ENCODE measurements around the gene CCDC177. TPM values are rescaled to one million over a fixed set of nuclear protein-coding genes. Genes with fewer than 3 reads are reported as not detected.

Gene CCDC177
- total and polyA plus RNA-seq, 2 experiments from 2014 or later: not detected

DNA sequence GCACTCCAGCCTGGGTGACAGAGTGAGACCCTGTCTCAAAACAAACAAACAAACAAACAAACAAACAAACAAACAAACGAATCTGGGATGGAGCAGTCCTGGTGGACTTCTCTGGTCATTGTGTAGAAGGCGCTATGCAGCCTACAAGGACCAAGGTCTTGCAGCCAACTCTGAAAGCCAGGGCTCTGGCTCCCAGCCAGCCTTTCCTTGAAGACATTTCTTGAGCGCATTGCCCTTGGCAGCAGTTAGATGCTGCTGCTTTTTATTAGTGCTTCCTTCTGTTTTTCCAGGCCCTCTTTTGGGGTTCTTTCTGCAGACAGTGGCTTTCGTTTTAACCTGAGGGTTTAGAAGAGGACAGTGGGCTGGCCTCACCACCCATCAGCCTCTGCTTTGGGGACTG is 20.2 kb downstream of the CCDC177 start:
- no peak for DNase-seq
- no peaks in the 10 kb centered on the region for H3K9me2 ChIP-seq (ENCODE audit: insufficient read depth)
- no peaks in the 10 kb centered on the region for H3K36me3 ChIP-seq (ENCODE audit: low read depth)
- peaks cover 37% of the 10 kb centered on the region for H3K27me3 ChIP-seq (replicated peaks; ENCODE audit: insufficient read depth)
- H3K4me1 ChIP-seq (ENCODE audit: insufficient read depth): no peaks in the 10 kb centered on the region
- 7 to 21% methylated on average over 2 to 4 of the region's 4 CpGs for WGBS, 2 experiments (ENCODE audit: low coverage in 1 of 2, low lambda C conversion rate in 2 of 2, missing lambda C conversion rate in 2 of 2)
- H4K20me1 ChIP-seq (ENCODE audit: insufficient read depth): no peaks in the 10 kb centered on the region
- in situ Hi-C loops (cut with MboI): no loop called here
- H3K9ac ChIP-seq: no peak overlapping the region
- H3K4me2 ChIP-seq (ENCODE audit: unreplicated experiment): no peak overlapping the region
- H3K4me3 ChIP-seq: no peak overlapping the region
- H3K79me2 ChIP-seq (ENCODE audit: insufficient read depth): no peaks in the 10 kb centered on the region
- TF ChIP-seq EZH2 (IDR thresholded peaks at IDR 0.05; ENCODE audit: insufficient read depth, poor library complexity, severe bottlenecking) (no peak), EZH2phosphoT487 (IDR thresholded peaks at IDR 0.05; ENCODE audit: insufficient read depth, low read depth) (no peak)
- H2AFZ ChIP-seq: no peak overlapping the region
- H3F3A ChIP-seq (ENCODE audit: insufficient read depth): no peaks in the 10 kb centered on the region
- no peaks in the 10 kb centered on the region for H3K9me3 ChIP-seq (ENCODE audit: low read depth)
- H3K27ac ChIP-seq: no peak overlapping the region

- Histone ChIP-seq H3K79me2 (ENCODE audit: insufficient read depth) (no peaks in the 10 kb centered on the region), H3K9ac (no peak overlapping the region), H3K9me2 (ENCODE audit: insufficient read depth) (no peaks in the 10 kb centered on the region), H3K9me3 (ENCODE audit: low read depth) (no peaks in the 10 kb centered on the region), H2AFZ (no peak overlapping the region), H3K27ac (no peak overlapping the region), H3K27me3 (replicated peaks; ENCODE audit: insufficient read depth) (peaks cover 39% of the 10 kb centered on the region), H4K20me1 (ENCODE audit: insufficient read depth) (no peaks in the 10 kb centered on the region), H3F3A (ENCODE audit: insufficient read depth) (no peaks in the 10 kb centered on the region), H3K4me3 (no peak overlapping the region), H3K4me2 (ENCODE audit: unreplicated experiment) (no peak overlapping the region), H3K4me1 (ENCODE audit: insufficient read depth) (no peaks in the 10 kb centered on the region), H3K36me3 (ENCODE audit: low read depth) (no peaks in the 10 kb centered on the region)
- DNase-seq: peak; percentile 75
- in situ Hi-C loops (cut with MboI): no loop called here
- WGBS, 2 experiments (ENCODE audit: low coverage in 1 of 2, low lambda C conversion rate in 2 of 2, missing lambda C conversion rate in 2 of 2): 0% methylated on average over 1 of the region's 1 CpG
- no peak for TF ChIP-seq EZH2phosphoT487 (IDR thresholded peaks at IDR 0.05; ENCODE audit: insufficient read depth, low read depth)
These were observed 21.4 kb downstream of the CCDC177 start for GRCh38 chr14:69553252-69553651.

GRCh38 chr14:69551511-69551910 is 23.2 kb downstream of the CCDC177 start:
- in situ Hi-C loops (cut with MboI): no loop called here
- H4K20me1 ChIP-seq (ENCODE audit: insufficient read depth): no peaks in the 10 kb centered on the region

GRCh38 chr14:69548566-69548965 is 26.1 kb downstream of the CCDC177 start:
- H3K9me2 ChIP-seq (ENCODE audit: insufficient read depth): no peaks in the 10 kb centered on the region

More at GRCh38 chr14:69551511-69551910, 23.2 kb downstream of the CCDC177 start:
- H3K4me3 ChIP-seq: no peak overlapping the region
- H3K79me2 ChIP-seq (ENCODE audit: insufficient read depth): no peaks in the 10 kb centered on the region
- no peak for DNase-seq
- H3K9ac ChIP-seq: no peak overlapping the region
- no peak overlapping the region for H3K4me2 ChIP-seq (ENCODE audit: unreplicated experiment)
- 65 to 100% methylated on average over 1 to 2 of the region's 2 CpGs for WGBS, 2 experiments (ENCODE audit: low coverage in 1 of 2, low lambda C conversion rate in 2 of 2, missing lambda C conversion rate in 2 of 2)
- no peaks in the 10 kb centered on the region for H3F3A ChIP-seq (ENCODE audit: insufficient read depth)
- TF ChIP-seq EZH2 (IDR thresholded peaks at IDR 0.05; ENCODE audit: insufficient read depth, poor library complexity, severe bottlenecking): no peak
- TF ChIP-seq EZH2phosphoT487 (IDR thresholded peaks at IDR 0.05; ENCODE audit: insufficient read depth, low read depth): no peak
- H3K27ac ChIP-seq: no peak overlapping the region
- H3K27me3 ChIP-seq (replicated peaks; ENCODE audit: insufficient read depth): peaks cover 28% of the 10 kb centered on the region
- no peaks in the 10 kb centered on the region for H3K4me1 ChIP-seq (ENCODE audit: insufficient read depth)
- H3K36me3 ChIP-seq (ENCODE audit: low read depth): no peaks in the 10 kb centered on the region
- H3K9me2 ChIP-seq (ENCODE audit: insufficient read depth): no peaks in the 10 kb centered on the region
- no peak overlapping the region for H2AFZ ChIP-seq
- no peaks in the 10 kb centered on the region for H3K9me3 ChIP-seq (ENCODE audit: low read depth)

More at GRCh38 chr14:69548566-69548965, 26.1 kb downstream of the CCDC177 start:
- Histone ChIP-seq H2AFZ (no peak overlapping the region), H3K36me3 (ENCODE audit: low read depth) (no peaks in the 10 kb centered on the region), H3K27me3 (replicated peaks; ENCODE audit: insufficient read depth) (peaks cover 18% of the 10 kb centered on the region), H3K4me2 (ENCODE audit: unreplicated experiment) (no peak overlapping the region), H4K20me1 (ENCODE audit: insufficient read depth) (no peaks in the 10 kb centered on the region), H3F3A (ENCODE audit: insufficient read depth) (no peaks in the 10 kb centered on the region), H3K79me2 (ENCODE audit: insufficient read depth) (no peaks in the 10 kb centered on the region), H3K9me3 (ENCODE audit: low read depth) (no peaks in the 10 kb centered on the region), H3K4me3 (no peak overlapping the region), H3K4me1 (ENCODE audit: insufficient read depth) (no peaks in the 10 kb centered on the region), H3K9ac (no peak overlapping the region), H3K27ac (no peak overlapping the region)
- WGBS, 2 experiments (ENCODE audit: low coverage in 1 of 2, low lambda C conversion rate in 2 of 2, missing lambda C conversion rate in 2 of 2): 84 to 85% methylated on average over 8 of the region's 8 CpGs
- DNase-seq: no peak
- in situ Hi-C loops (cut with MboI): no loop called here
- TF ChIP-seq EZH2 (IDR thresholded peaks at IDR 0.05; ENCODE audit: insufficient read depth, poor library complexity, severe bottlenecking) (no peak), EZH2phosphoT487 (IDR thresholded peaks at IDR 0.05; ENCODE audit: insufficient read depth, low read depth) (no peak)
